DOHH2 (cell line): ENCODE results near the gene COL4A2.

Experiments used
- H3F3A ChIP-seq: fragments of 200-600 bp; sonication (generic), shearing (Covaris generic); 2 replicates; pipeline ENCODE4 v1.6.0; 2016; ENCODE audit warnings: antibody characterized with exemption, mild to moderate bottlenecking; ENCODE audit not compliant: control insufficient read depth, insufficient read depth
- H3K27ac ChIP-seq: fragments of 200-600 bp; sonication (generic); 2 replicates; pipeline ENCODE4 v1.5.1; 2014; ENCODE audit warnings: low read depth, mild to moderate bottlenecking, low read length, moderate library complexity
- H3K27me3 ChIP-seq: fragments of 200-600 bp; sonication (generic); 2 replicates; pipeline ENCODE4 v1.6.1; 2014; ENCODE audit warnings: mild to moderate bottlenecking, low read length, mixed read lengths; ENCODE audit not compliant: control insufficient read depth
- H3K36me3 ChIP-seq: fragments of 200-600 bp; sonication (generic); 2 replicates; pipeline ENCODE4 v1.6.1; 2014; ENCODE audit warnings: mild to moderate bottlenecking, low read length, moderate library complexity, mixed read lengths; ENCODE audit not compliant: control insufficient read depth
- H3K4me1 ChIP-seq: fragments of 200-600 bp; sonication (generic); 2 replicates; pipeline ENCODE4 v1.6.1; 2014; ENCODE audit warnings: mild to moderate bottlenecking, low read length, mixed read lengths; ENCODE audit not compliant: control insufficient read depth
- H3K4me2 ChIP-seq: fragments of 200-600 bp; sonication (generic); 2 replicates; pipeline ENCODE4 v1.6.0; 2014; ENCODE audit warnings: mild to moderate bottlenecking, low read length, moderate library complexity
- H3K4me3 ChIP-seq: fragments of 200-600 bp; sonication (generic); 2 replicates; pipeline ENCODE4 v1.5.1; 2014; ENCODE audit warnings: mild to moderate bottlenecking, low read length, mixed read lengths
- H3K79me2 ChIP-seq: fragments of 200-600 bp; sonication (generic); 2 replicates; pipeline ENCODE4 v1.6.1; 2014; ENCODE audit warnings: mild to moderate bottlenecking, low read length, mixed read lengths; ENCODE audit not compliant: control insufficient read depth
- H3K9me2 ChIP-seq: fragments of 200-600 bp; sonication (generic); replicated peaks from 2 replicates; pipeline ENCODE4 v1.6.1; 2014; ENCODE audit warnings: mild to moderate bottlenecking, low read length, mixed read lengths; ENCODE audit not compliant: control insufficient read depth
- H3K9me3 ChIP-seq: fragments of 200-600 bp; sonication (generic); 2 replicates; pipeline ENCODE4 v1.6.1; 2014; ENCODE audit warnings: antibody characterized with exemption, low read length, mixed read lengths; ENCODE audit not compliant: control insufficient read depth, insufficient read depth
- H4K20me1 ChIP-seq: fragments of 200-600 bp; sonication (generic); 2 replicates; pipeline ENCODE4 v1.6.0; 2014; ENCODE audit warnings: low read depth, mild to moderate bottlenecking, antibody characterized with exemption, low read length, moderate library complexity; ENCODE audit not compliant: control insufficient read depth, insufficient read depth
- CTCF ChIP-seq: fragments of 200-600 bp; sonication (generic); IDR thresholded peaks from one replicate; pipeline ENCODE4 v1.5.1; 2014; ENCODE audit warnings: antibody characterized with exemption, mild to moderate bottlenecking, low read depth, low read length; ENCODE audit not compliant: poor library complexity, severe bottlenecking
- EZH2phosphoT487 ChIP-seq: fragments of 200-600 bp; sonication (generic); IDR thresholded peaks from 2 replicates; pipeline ENCODE4 v1.6.1; 2017; ENCODE audit warnings: borderline replicate concordance, mild to moderate bottlenecking, antibody characterized with exemption, low read length, moderate library complexity, mixed read lengths

The COL4A2 gene

DNA sequence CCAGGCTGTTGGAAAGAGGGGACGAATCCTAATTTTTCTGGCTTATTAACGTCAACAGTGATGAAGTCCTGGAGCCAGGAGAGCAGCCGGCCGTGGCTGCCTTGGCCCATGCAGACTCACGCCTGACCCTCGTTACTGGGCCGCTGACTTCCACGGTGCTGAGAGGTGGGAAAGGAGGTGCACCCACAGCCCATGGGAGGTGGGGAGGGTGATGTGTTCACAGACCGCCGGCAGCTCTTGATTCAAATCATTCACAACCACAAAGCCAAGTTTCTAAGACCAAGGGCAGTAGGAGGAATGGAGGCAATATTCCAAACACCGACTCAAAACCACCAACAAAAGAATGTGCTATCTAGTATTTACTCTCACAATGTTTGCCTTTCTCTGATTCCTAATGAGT is 24.3 kb downstream of the COL4A2 start:
- Histone ChIP-seq H3K4me3 (no peak overlapping the region), H3K27me3 (no peaks in the 10 kb centered on the region), H3F3A (no peaks in the 10 kb centered on the region), H3K4me2 (no peak overlapping the region), H4K20me1 (no peaks in the 10 kb centered on the region), H3K4me1 (no peaks in the 10 kb centered on the region), H3K9me2 (no peaks in the 10 kb centered on the region), H3K27ac (no peak overlapping the region), H3K36me3 (no peaks in the 10 kb centered on the region), H3K9me3 (no peaks in the 10 kb centered on the region), H3K79me2 (no peaks in the 10 kb centered on the region)
- TF ChIP-seq CTCF (no peak), EZH2phosphoT487 (no peak)

GRCh38 chr13:110332750-110333149 is 25.7 kb downstream of the COL4A2 start:
- Histone ChIP-seq H3K36me3 (no peaks in the 10 kb centered on the region), H3K27ac (no peak overlapping the region), H3K4me3 (no peak overlapping the region), H3K4me1 (no peaks in the 10 kb centered on the region), H3K9me3 (no peaks in the 10 kb centered on the region), H3K4me2 (no peak overlapping the region), H3K27me3 (no peaks in the 10 kb centered on the region), H3K9me2 (no peaks in the 10 kb centered on the region), H3K79me2 (no peaks in the 10 kb centered on the region), H3F3A (no peaks in the 10 kb centered on the region), H4K20me1 (no peaks in the 10 kb centered on the region)
- TF ChIP-seq CTCF (no peak), EZH2phosphoT487 (no peak)

DNA sequence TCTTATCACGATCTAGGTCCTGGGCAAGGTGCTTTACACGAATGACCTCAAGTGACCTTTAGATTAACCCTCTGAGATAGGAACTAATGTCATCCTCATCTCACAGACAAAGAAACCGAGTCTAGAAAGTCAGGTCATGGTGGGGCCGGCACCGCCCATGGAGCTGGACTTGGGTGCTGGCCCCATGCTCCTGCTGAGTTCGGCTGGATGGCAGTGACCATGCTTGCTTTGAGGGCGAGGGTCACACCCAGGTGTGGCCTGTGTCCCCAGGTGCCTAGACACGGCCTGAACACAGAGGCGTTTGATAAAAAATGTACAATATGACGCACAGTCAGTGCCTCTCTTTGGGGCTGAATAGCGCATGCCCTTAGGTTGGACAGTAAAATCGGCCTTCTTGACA is 26.8 kb downstream of the COL4A2 start:
- H3K27ac ChIP-seq = no peak overlapping the region
- no peak overlapping the region for H3K4me2 ChIP-seq
- H3K36me3 ChIP-seq = no peaks in the 10 kb centered on the region
- H3K9me2 ChIP-seq = no peaks in the 10 kb centered on the region
- no peak overlapping the region for H3K4me3 ChIP-seq
- H3K4me1 ChIP-seq = no peaks in the 10 kb centered on the region
- H3K9me3 ChIP-seq = no peaks in the 10 kb centered on the region
- no peak for TF ChIP-seq EZH2phosphoT487
- no peak for TF ChIP-seq CTCF
- H3F3A ChIP-seq = no peaks in the 10 kb centered on the region
- no peaks in the 10 kb centered on the region for H3K79me2 ChIP-seq
- H4K20me1 ChIP-seq = no peaks in the 10 kb centered on the region
- H3K27me3 ChIP-seq = no peaks in the 10 kb centered on the region

GRCh38 chr13:110334256-110334655 is 27.2 kb downstream of the COL4A2 start:
- no peaks in the 10 kb centered on the region for H3K9me2 ChIP-seq
- H4K20me1 ChIP-seq = no peaks in the 10 kb centered on the region
- no peaks in the 10 kb centered on the region for H3K79me2 ChIP-seq
- no peak overlapping the region for H3K27ac ChIP-seq
- TF ChIP-seq CTCF (no peak), EZH2phosphoT487 (no peak)
- H3K36me3 ChIP-seq = no peaks in the 10 kb centered on the region
- H3K4me2 ChIP-seq = no peak overlapping the region
- no peaks in the 10 kb centered on the region for H3K9me3 ChIP-seq
- no peak overlapping the region for H3K4me3 ChIP-seq
- no peaks in the 10 kb centered on the region for H3K4me1 ChIP-seq
- H3F3A ChIP-seq = no peaks in the 10 kb centered on the region
- H3K27me3 ChIP-seq = no peaks in the 10 kb centered on the region
